NB4 (cell line): ENCODE measurements around the gene C8B.

Experiments
- DNase-seq: peaks from one replicate; pipeline ENCODE4 v3.0.0; 2010; ENCODE audit warnings: low read depth
- H3K4me3 ChIP-seq: one replicate; pipeline ENCODE4 v1.5.1; 2011; ENCODE audit warnings: mild to moderate bottlenecking, low read depth, low read length, moderate library complexity
- MYC ChIP-seq: IDR thresholded peaks from 2 replicates; pipeline ENCODE4 v1.6.1; 2011; ENCODE audit warnings: low read depth, low read length
- POLR2A ChIP-seq: IDR thresholded peaks from 2 replicates; pipeline ENCODE4 v1.6.1; 2011; ENCODE audit warnings: mild to moderate bottlenecking; ENCODE audit not compliant: insufficient read length; ENCODE audit errors: extremely low read depth
- TF ChIP-seq, protein P1 (sequence below): IDR thresholded peaks from one replicate; pipeline ENCODE4 v1.5.1; 2012; ENCODE audit warnings: low read depth, low read length
- TF ChIP-seq, protein P2 (sequence below): IDR thresholded peaks from 2 replicates; pipeline ENCODE4 v1.6.1; 2011; ENCODE audit warnings: low read depth, low read length

The C8B gene

DNA sequence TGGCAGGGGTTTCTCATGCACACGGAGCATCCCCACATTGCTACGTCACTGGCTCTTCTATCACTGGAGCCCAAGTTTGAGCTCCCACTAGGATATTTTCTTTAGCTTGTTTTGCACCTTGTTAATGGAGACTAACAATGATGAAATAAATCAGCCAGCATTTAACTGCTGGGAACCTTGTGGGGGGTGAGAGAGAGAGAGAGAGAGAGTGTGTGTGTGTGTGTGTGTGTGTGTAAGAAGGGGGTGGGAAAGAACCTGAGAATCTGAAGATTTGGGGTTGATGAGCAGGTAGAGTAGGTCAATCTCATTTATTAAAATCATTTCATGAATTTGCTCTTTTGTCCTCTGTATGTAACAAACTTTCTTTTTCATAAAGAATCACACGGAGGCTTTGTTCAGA is 624 bp downstream of the C8B start:
- DNase-seq, result no peak
- TF ChIP-seq, protein P1, sequence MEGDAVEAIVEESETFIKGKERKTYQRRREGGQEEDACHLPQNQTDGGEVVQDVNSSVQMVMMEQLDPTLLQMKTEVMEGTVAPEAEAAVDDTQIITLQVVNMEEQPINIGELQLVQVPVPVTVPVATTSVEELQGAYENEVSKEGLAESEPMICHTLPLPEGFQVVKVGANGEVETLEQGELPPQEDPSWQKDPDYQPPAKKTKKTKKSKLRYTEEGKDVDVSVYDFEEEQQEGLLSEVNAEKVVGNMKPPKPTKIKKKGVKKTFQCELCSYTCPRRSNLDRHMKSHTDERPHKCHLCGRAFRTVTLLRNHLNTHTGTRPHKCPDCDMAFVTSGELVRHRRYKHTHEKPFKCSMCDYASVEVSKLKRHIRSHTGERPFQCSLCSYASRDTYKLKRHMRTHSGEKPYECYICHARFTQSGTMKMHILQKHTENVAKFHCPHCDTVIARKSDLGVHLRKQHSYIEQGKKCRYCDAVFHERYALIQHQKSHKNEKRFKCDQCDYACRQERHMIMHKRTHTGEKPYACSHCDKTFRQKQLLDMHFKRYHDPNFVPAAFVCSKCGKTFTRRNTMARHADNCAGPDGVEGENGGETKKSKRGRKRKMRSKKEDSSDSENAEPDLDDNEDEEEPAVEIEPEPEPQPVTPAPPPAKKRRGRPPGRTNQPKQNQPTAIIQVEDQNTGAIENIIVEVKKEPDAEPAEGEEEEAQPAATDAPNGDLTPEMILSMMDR, result no peak
- no peak for TF ChIP-seq POLR2A
- TF ChIP-seq, protein P2, sequence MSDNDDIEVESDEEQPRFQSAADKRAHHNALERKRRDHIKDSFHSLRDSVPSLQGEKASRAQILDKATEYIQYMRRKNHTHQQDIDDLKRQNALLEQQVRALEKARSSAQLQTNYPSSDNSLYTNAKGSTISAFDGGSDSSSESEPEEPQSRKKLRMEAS, result no peak
- TF ChIP-seq MYC, result no peak
- no peak overlapping the region for H3K4me3 ChIP-seq

DNA sequence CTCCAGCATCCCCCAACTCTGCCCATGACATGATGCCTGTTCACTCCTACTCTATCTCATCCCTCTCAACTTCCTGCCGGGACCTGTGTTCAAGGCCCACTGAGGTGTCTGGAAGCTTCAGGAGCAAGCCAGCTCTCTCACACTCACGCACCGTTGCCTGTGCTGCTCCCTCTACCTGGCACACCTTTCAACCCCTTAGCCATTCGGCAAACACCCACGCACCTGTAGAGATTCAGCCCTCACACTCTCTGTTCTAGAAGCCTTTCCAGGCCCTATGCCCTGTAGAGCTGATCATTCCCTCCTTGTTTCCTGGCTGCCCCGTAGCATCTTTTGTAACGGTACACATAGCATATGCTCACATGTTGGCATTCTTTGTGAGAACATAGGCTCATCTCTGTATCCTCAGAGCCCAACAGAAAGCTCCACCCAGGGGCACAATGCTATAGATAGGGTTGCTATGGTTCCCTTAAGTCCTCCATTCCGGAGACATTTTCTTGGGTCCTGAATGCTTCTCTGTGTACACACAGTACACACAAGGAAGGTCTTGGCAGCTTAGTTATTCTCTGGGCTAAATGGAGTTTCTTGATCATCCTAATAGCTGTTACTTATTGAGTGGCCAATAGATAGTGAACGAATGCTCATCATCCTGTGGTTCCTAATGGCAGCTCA is 1.3 kb downstream of the C8B start:
- TF ChIP-seq, protein P1, result no peak
- no peak for TF ChIP-seq MYC
- TF ChIP-seq, protein P2, result no peak
- TF ChIP-seq POLR2A, result no peak
- no peak overlapping the region for H3K4me3 ChIP-seq
- DNase-seq, result no peak

DNA sequence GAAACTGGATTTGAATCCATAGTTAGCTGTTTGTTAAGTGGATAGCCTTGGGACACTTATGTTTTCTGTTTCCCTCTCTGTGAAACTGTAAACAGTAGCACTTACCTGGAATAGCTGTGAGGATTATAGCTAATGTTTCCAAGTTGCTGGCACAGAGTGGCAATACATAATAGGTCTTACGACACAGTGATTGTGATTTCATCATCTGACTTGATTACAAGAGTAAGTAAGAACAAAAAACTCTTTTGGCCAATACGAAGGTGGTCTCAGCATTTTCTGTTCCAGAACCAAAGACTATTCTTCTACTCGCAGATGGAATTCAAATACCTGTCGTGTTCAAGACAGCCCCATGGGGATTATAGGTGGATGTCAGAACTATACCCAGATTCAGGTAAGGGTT is 2.1 kb downstream of the C8B start:
- peak; percentile 2 for DNase-seq
- TF ChIP-seq, protein P2, result no peak
- TF ChIP-seq POLR2A, result no peak
- TF ChIP-seq MYC, result no peak
- TF ChIP-seq, protein P1, result no peak
- H3K4me3 ChIP-seq, result no peak overlapping the region

DNA sequence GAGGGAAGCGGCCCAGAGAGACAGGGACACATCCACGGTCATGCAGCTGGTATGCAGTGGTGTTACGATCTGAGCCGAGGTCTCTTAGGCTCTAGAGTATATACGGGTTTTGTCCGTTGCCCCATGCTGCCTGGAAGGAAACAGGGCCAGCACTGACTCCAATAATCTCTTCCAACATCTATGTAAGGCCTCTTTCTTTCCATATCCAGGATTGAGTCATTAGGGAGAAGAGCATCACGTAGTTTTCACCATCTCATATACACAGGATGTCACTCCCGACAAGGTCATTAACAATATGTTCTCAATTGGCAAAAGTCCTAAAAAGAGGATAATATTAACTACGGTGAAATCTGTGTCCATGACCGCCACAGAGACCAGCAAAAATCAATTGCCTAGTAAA is 4.4 kb downstream of the C8B start:
- no peak for DNase-seq
- TF ChIP-seq, protein P2, result no peak
- TF ChIP-seq, protein P1, result no peak
- TF ChIP-seq MYC (no peak), POLR2A (no peak)
- H3K4me3 ChIP-seq, result no peak overlapping the region

DNA sequence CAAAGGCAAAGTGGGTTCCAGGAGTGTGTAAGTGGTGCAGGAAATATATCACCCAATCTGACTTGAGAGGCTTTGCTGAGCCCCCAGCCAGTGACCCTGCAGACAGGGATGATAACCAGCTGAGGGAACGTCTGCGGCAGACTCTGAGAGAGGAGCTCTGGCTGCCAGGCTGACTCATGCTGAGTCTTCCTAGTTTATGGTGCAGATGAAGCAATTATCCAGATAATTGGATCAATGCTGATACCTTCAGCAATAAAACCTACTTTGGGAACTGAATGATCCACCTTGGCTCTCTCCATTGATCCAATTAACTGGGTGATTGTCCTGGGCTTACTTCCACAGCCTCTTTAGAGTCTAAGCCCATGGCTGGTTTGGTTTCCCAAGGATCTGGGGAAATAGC is 7.3 kb downstream of the C8B start:
- DNase-seq, result no peak
- no peak overlapping the region for H3K4me3 ChIP-seq
- TF ChIP-seq POLR2A (no peak), MYC (no peak)
- TF ChIP-seq, protein P1, result no peak
- TF ChIP-seq, protein P2, result no peak
